ENCODE results near the gene PIGU. TPM values are rescaled to one million over a fixed set of nuclear protein-coding genes. Genes with fewer than 3 reads are reported as not detected.
"Not testable (repeated sequence)": the region's sequence is repeated elsewhere in the genome, so short reads cannot be mapped to it uniquely, and the experiment has no call there.

PIGU gene
- total RNA-seq, 1 donor from 2014 or later = 19.8 TPM

- peaks cover 74% of the 10 kb centered on the region for H3K4me1 Mint-ChIP-seq (ENCODE audit: low read depth)
- no peak for DNase-seq (ENCODE audit: low spot score)
- H3K4me3 Mint-ChIP-seq (ENCODE audit: unreplicated experiment) = peak overlapping the region; percentile 56
- TF ChIP-seq CTCF (IDR thresholded peaks at IDR 0.05) = peak; percentile 85
- H3K27ac Mint-ChIP-seq (ENCODE audit: unreplicated experiment) = peak overlapping the region; percentile 99
- no peaks in the 10 kb centered on the region for H3K9me3 Mint-ChIP-seq (ENCODE audit: low read depth)
- H3K36me3 Mint-ChIP-seq (ENCODE audit: low read depth) = peaks cover 16% of the 10 kb centered on the region
- H3K27me3 Mint-ChIP-seq (ENCODE audit: low read depth) = no peaks in the 10 kb centered on the region
Observed at GRCh38 chr20:34522969-34523871, 153.7 kb downstream of the PIGU start.

GRCh38 chr20:34519841-34520240 is 157.1 kb downstream of the PIGU start:
- not testable (repeated sequence) for H3K27me3 Mint-ChIP-seq (ENCODE audit: low read depth); DNase-seq (ENCODE audit: low spot score); H3K9me3 Mint-ChIP-seq (ENCODE audit: low read depth); H3K4me3 Mint-ChIP-seq (ENCODE audit: unreplicated experiment); H3K27ac Mint-ChIP-seq (ENCODE audit: unreplicated experiment)
- Mint-ChIP-seq H3K36me3 (ENCODE audit: low read depth) (peaks cover 11% of the 10 kb centered on the region), H3K4me1 (ENCODE audit: low read depth) (peaks cover 69% of the 10 kb centered on the region)

GRCh38 chr20:34518863-34519262 is 158.0 kb downstream of the PIGU start:
- not testable (repeated sequence) for DNase-seq (ENCODE audit: low spot score); H3K27me3 Mint-ChIP-seq (ENCODE audit: low read depth); H3K4me3 Mint-ChIP-seq (ENCODE audit: unreplicated experiment); H3K27ac Mint-ChIP-seq (ENCODE audit: unreplicated experiment); H3K9me3 Mint-ChIP-seq (ENCODE audit: low read depth)
- Mint-ChIP-seq H3K36me3 (ENCODE audit: low read depth) (peaks cover 13% of the 10 kb centered on the region), H3K4me1 (ENCODE audit: low read depth) (peaks cover 66% of the 10 kb centered on the region)

- no peak for DNase-seq (ENCODE audit: low spot score)
- peaks cover 53% of the 10 kb centered on the region for H3K4me1 Mint-ChIP-seq (ENCODE audit: low read depth)
- H3K27ac Mint-ChIP-seq (ENCODE audit: unreplicated experiment) = peak overlapping the region; percentile 100
- peaks cover 18% of the 10 kb centered on the region for H3K36me3 Mint-ChIP-seq (ENCODE audit: low read depth)
- peak; percentile 11 for TF ChIP-seq CTCF (IDR thresholded peaks at IDR 0.05)
- no peaks in the 10 kb centered on the region for H3K27me3 Mint-ChIP-seq (ENCODE audit: low read depth)
- peak overlapping the region; percentile 90 for H3K4me3 Mint-ChIP-seq (ENCODE audit: unreplicated experiment)
- H3K9me3 Mint-ChIP-seq (ENCODE audit: low read depth) = no peaks in the 10 kb centered on the region
Observed at GRCh38 chr20:34517114-34517505, 159.8 kb downstream of the PIGU start.

GRCh38 chr20:34516247-34517113 is 160.4 kb downstream of the PIGU start, which contains the start of gene DYNLRB1:
DYNLRB1 (plus strand) TSS chr20:34516422; CDS start chr20:34516459, 37 bp downstream.
- H3K27me3 Mint-ChIP-seq (ENCODE audit: low read depth) = no peaks in the 10 kb centered on the region
- DNase-seq (ENCODE audit: low spot score) = peak; percentile 100
- peaks cover 49% of the 10 kb centered on the region for H3K4me1 Mint-ChIP-seq (ENCODE audit: low read depth)
- H3K4me3 Mint-ChIP-seq (ENCODE audit: unreplicated experiment) = peak within 1 kb of the TSS; percentile 90
- H3K9me3 Mint-ChIP-seq (ENCODE audit: low read depth) = no peaks in the 10 kb centered on the region
- peak within 1 kb of the TSS; percentile 100 for H3K27ac Mint-ChIP-seq (ENCODE audit: unreplicated experiment)
- TF ChIP-seq CTCF (IDR thresholded peaks at IDR 0.05) = no peak
- H3K36me3 Mint-ChIP-seq (ENCODE audit: low read depth) = peaks cover 17% of the 10 kb centered on the region
